K562 (cell line): ENCODE data around the gene ATE1. TPM values are rescaled to one million over a fixed set of nuclear protein-coding genes. Genes with fewer than 3 reads are reported as not detected.

Experiments used
- DPF2 ChIP-seq: fragments of 450-650 bp; IDR thresholded peaks from 2 replicates; pipeline ENCODE4 v1.6.1; 2016
- RERE ChIP-seq: sonication (generic); formaldehyde crosslinking; IDR thresholded peaks from 2 replicates; pipeline ENCODE4 v1.8.0; 2023; ENCODE audit warnings: missing genetic modification reagents, mild to moderate bottlenecking, borderline replicate concordance
- STAT5A ChIP-seq: IDR thresholded peaks from 2 replicates; pipeline ENCODE4 v1.6.1; 2012; ENCODE audit warnings: low read length, inconsistent platforms, borderline replicate concordance
- polyA plus RNA-seq, 8 experiments: library from polyadenylated mRNA; depleted of rRNA in 4 of 8; stranded (reverse) in 5 of 8; unstranded in 3 of 8; fragments of >200 nt; fragmentation: Nextera tagmentation in 2 of 8; fragmentation: Illumina TruSeq in 1 of 8; extraction: Ambion mirVana in 2 of 8; extraction: Trizol in 1 of 8; gene quantifications; 2 replicates each; pipeline versions ENCODE4 v1.2.1 to v1.2.3, GENCODE V29; 2011 to 2014; ENCODE audit warnings: inconsistent platforms in 1 of 8, missing spikeins in 1 of 8
- total RNA-seq, 7 experiments: library from RNA; depleted of rRNA in 6 of 7; stranded (reverse); fragments of >200 nt in 6 of 7; fragmentation: Illumina TruSeq in 2 of 7; extraction: Trizol in 2 of 7; gene quantifications; 2 replicates each; pipeline versions ENCODE4 v1.2.1 to v1.2.3, GENCODE V29; 2011 to 2021; ENCODE audit warnings: low replicate concordance in 1 of 7
- TF ChIP-seq, protein P1 (sequence below): fragments of 250-450 bp; sonication (Bioruptor Pico); IDR thresholded peaks from 2 replicates; pipeline ENCODE4 v1.4.0; 2020

Gene ATE1
- total and polyA plus RNA-seq, 9 of the 15 experiments (the other 6 are each of a cell fraction or from before 2014, with no cell fraction given) = 3.0 to 14.2 (median 8.8) TPM

DNA sequence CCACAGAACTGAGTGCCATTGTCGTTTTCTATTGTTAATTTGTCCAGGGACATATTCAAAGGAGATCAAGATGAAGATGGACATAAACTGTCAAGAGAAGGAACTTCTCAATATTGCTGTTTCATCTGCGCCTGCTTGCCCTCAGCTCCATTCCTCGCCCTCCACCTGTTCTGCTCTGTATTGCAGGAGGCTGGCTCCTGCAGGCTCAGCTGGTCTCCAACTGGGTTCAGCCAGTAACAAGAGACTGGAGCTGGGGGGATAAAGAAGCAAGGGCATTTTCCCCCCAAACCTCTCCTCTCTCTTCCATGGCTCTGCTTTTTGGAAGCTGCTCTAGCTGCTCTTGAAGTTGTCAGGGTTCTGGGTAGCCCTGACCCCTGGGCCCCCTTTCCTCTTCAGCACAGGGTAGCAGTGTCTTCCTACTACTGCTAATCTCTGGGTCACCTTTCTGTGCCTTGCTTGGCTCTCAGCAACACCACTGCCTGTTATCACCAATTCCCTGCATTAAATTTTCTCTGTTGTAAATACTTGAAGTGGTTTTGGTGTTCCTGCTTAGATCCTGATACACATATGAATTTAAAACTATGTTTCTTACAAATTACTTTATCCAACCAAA is 180.6 kb downstream of the ATE1 start (continued):
- TF ChIP-seq, protein P1, sequence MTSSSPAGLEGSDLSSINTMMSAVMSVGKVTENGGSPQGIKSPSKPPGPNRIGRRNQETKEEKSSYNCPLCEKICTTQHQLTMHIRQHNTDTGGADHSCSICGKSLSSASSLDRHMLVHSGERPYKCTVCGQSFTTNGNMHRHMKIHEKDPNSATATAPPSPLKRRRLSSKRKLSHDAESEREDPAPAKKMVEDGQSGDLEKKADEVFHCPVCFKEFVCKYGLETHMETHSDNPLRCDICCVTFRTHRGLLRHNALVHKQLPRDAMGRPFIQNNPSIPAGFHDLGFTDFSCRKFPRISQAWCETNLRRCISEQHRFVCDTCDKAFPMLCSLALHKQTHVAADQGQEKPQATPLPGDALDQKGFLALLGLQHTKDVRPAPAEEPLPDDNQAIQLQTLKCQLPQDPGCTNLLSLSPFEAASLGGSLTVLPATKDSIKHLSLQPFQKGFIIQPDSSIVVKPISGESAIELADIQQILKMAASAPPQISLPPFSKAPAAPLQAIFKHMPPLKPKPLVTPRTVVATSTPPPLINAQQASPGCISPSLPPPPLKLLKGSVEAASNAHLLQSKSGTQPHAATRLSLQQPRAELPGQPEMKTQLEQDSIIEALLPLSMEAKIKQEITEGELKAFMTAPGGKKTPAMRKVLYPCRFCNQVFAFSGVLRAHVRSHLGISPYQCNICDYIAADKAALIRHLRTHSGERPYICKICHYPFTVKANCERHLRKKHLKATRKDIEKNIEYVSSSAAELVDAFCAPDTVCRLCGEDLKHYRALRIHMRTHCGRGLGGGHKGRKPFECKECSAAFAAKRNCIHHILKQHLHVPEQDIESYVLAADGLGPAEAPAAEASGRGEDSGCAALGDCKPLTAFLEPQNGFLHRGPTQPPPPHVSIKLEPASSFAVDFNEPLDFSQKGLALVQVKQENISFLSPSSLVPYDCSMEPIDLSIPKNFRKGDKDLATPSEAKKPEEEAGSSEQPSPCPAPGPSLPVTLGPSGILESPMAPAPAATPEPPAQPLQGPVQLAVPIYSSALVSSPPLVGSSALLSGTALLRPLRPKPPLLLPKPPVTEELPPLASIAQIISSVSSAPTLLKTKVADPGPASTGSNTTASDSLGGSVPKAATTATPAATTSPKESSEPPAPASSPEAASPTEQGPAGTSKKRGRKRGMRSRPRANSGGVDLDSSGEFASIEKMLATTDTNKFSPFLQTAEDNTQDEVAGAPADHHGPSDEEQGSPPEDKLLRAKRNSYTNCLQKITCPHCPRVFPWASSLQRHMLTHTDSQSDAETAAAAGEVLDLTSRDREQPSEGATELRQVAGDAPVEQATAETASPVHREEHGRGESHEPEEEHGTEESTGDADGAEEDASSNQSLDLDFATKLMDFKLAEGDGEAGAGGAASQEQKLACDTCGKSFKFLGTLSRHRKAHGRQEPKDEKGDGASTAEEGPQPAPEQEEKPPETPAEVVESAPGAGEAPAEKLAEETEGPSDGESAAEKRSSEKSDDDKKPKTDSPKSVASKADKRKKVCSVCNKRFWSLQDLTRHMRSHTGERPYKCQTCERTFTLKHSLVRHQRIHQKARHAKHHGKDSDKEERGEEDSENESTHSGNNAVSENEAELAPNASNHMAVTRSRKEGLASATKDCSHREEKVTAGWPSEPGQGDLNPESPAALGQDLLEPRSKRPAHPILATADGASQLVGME (CRISPR knock-in tag) = no peak
- TF ChIP-seq STAT5A (no peak), RERE (no peak), DPF2 (no peak)
